Hindlimb muscle (tissue), 1 donor: ENCODE measurements around the gene CDC34. TPM values are rescaled to one million over a fixed set of nuclear protein-coding genes. Genes with fewer than 3 reads are reported as not detected.
"Not testable (repeated sequence)": the region's sequence is repeated elsewhere in the genome, so short reads cannot be mapped to it uniquely, and the experiment has no call there.

Source experiments
- DNase-seq: peaks from one replicate; pipeline ENCODE4 v3.0.0-alpha.2; 2013
- polyA plus RNA-seq: library from polyadenylated mRNA; unstranded; fragments of 120-200 nt; gene quantifications from one replicate; pipeline ENCODE4 v1.2.1, GENCODE V29; 2013; ENCODE audit not compliant: insufficient read length

The CDC34 gene
- polyA plus RNA-seq, 1 donor: 78.5 TPM

DNA sequence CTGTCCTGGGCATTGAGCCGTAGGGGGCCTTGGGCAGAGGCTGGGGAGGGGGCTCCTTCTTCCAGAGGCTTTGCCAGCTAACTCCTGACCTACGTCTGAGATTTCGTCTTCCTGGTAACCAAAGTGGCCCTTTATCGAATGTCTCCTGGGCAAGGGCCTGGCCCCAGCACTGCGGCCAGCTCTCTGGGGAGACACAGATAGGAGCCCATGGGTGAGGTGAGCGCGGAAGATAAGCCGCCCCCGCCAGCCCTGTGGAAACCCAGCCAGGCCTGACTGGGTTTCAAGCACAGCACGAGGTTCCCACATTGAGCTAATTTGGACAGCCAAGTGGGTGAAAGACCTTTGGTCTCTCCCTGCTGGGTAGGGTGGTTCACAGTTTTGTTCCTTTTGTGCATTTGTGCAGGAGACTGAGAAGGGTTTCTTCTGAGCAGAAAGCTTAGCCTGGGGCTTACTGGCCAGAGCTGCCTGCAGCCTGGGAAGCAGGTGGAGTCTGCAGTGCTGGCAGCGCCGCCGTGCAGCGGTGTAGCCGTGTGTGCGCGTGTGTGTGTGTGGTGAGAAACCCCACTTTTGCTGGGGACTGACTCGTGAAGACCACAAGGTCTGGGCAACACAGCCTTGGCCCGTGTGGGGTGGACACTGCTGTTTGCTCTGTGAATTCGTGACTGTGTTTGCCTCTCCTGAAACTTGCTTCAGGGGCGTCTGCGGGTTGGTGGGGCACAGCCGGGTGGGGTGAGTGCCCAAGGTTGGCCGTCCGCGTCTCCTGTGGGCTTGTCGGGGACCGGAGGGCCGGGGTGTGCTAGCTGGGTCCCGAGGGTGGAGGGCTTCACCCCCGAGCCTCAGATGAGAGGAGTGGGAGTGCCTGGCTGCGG lies 43.3 kb downstream of the CDC34 start:
- no peak for DNase-seq

DNA sequence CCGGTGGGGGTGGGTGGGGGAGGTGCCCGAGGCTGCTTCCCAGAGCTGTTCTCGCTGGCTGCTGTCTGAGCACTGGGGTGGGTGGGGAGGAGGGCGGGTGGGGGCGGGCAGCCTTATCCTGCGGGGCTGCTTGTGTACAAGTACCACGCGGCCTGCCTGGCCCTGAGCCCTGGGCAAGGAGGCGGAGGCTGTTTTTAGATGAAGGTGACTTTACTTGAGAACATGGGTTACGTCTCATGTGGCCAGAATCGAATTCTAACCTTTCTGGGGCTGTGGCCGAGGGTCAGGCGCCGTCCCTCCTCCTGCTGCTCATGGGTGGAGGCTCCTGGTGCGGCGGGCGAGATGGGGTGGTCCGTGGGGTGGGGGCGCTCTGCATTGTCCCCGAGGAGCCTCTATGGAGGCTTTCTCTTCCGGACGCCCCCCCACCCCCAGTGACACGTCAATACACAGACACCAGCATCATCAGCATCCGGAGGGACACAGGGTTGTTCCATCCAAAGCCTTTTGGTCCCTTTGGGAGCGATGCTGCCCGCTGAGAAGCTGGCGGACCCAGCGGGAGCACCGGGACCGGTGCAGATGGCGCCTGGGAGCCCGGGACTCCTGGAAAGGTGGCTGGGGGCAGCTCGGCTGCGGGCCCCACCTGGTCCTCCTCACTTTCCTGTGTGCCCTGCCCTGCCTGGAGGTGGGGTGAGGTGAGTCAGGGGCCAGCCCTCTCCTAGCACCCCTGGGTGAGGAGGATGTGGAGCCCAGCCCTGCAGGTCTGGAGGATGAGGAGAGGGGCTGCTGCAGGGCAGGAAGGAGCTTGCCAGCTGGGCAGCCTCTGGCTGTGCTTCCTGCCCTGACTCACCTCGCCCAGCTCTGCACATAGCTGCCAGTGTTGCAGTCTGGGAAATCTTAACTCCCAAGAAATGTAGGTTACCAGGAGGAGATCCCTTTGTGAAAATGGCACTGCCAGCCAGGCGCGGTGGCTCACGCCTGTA lies 44.3 kb downstream of the CDC34 start:
- no peak for DNase-seq

DNA sequence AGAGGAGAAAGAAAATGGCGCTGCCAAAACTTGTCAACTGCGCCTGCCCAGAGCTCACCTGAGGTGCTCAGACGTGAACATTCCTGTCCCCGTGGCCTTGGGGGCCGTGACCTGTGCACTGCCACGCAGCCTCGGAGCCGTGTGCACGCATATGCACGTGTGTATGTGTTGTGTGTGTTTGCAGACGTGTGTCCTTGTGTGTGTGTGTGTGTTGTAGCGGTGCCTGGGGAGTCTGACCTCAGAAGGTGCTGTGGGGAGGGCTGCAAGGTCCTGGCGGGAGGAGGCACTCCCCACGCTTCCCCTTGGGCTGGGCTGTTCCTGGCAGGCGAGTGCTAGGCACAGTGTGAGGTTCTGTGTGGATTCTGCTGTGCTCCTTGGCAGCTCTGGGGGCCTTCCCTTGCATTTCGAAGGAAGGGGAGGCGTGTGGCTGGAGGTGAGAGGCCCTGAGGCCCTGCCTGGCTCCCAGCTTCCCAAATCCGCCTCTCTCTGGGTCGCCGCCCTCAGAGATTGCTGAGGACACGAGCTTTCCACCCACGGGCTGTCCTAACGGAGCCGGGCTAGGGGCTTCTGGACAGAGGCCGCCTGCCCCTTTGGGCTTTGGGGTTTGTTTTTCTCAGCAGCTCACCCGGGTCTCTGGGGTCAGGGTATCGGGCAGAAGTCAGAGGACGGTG lies 45.3 kb downstream of the CDC34 start:
- no peak for DNase-seq

DNA sequence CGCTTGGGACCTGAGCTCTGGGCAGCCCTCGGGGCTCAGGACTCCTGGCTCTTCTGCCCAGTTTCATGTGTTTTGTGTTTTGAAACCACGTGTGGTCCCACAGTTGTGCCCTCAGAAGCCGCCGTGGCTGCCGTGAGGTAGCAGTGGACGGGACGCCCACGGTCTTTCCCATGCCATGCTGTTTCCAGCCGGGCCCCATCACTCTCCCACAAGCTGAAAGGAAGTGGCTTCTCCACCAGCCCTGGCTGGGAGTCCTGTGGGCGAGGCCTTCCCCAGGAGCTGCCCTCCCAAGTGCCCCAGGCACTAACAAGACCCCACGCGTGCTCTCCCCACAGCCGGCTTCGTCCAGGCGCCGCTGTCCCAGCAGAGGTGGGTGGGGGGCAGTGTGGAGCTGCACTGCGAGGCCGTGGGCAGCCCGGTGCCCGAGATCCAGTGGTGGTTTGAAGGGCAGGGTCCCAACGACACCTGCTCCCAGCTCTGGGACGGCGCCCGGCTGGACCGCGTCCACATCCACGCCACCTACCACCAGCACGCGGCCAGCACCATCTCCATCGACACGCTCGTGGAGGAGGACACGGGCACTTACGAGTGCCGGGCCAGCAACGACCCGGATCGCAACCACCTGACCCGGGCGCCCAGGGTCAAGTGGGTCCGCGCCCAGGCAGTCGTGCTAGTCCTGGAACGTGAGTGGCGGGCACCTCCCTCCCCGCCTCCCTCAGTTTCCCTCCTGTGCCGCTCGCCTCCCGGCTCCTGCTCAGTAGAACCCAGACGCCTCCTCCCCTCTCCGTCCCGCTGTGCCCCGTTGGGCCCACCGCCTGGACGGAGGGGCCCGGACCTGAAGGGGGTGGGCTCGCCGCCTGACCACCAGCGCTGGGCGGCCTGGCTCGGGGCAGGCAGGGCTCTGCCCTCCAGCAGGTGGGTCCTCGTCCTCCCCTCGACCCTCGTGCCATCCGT lies 46.2 kb downstream of the CDC34 start:
- no peak for DNase-seq

DNA sequence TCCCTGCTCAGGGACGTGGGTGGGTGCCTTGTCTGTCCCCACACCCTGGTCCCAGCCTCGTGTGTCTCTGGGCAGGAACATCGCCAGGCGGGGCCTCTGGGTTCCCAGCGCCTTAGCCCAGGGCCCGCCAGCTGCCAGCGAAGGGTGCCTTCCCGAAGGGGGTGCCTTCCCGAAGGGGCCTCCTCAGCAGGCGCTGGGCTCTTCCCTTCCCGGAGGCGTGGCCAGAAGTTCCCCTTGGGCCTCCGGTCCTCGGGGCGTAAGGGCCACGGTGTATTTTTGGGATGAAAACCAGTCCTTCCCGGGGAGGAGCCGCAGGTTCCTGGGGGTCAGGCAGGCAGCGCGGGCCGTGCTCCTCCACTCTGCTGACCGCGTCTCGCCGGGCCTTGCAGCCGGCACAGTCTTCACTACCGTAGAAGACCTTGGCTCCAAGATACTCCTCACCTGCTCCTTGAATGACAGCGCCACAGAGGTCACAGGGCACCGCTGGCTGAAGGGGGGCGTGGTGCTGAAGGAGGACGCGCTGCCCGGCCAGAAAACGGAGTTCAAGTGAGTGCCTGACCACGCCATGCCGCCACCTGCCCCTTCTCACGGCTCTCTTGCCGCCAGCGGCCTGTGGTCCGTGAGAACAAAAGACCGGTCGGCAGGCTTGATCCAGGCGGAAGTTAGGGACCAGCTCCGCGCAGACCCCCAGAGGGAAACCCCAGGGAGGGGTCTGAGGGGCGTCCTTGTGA lies 47.7 kb downstream of the CDC34 start:
- no peak for DNase-seq

DNA sequence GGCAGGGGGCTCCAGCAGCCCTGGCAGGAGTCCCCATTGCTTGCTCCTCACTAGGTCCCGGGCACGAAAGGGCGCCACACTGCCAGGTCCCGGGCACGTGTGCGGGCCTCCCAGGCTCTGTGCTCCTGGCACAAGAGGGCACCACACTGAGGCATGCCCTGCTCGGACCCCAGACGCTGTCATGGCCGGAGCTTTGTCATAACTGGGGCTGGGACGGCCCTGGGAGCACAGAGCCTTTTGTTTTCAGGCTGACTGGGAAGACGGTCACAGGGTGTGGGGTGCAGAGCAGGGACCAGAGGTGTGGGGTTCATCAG lies 48.2 kb downstream of the CDC34 start:
- DNase-seq: no peak

DNA sequence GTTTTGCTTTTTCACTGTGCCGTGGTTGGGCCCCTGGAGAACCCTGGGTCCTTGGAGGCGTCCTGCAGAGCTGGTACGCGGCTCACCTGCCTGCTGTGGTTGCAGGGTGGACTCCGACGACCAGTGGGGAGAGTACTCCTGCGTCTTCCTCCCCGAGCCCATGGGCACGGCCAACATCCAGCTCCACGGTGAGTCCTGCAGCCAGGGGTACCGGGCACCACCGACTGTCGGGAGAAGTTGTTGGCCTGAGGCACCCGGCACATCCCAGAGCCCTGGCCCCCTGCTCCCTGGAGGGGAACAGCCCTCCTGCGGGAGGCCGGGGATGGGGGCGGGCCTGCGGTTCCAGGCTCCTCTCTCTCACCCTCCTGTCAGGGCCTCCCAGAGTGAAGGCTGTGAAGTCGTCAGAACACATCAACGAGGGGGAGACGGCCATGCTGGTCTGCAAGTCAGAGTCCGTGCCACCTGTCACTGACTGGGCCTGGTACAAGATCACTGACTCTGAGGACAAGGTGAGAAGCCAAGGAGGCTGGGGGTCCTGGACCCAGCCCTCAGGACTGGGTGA lies 48.8 kb downstream of the CDC34 start:
- no peak for DNase-seq

DNA sequence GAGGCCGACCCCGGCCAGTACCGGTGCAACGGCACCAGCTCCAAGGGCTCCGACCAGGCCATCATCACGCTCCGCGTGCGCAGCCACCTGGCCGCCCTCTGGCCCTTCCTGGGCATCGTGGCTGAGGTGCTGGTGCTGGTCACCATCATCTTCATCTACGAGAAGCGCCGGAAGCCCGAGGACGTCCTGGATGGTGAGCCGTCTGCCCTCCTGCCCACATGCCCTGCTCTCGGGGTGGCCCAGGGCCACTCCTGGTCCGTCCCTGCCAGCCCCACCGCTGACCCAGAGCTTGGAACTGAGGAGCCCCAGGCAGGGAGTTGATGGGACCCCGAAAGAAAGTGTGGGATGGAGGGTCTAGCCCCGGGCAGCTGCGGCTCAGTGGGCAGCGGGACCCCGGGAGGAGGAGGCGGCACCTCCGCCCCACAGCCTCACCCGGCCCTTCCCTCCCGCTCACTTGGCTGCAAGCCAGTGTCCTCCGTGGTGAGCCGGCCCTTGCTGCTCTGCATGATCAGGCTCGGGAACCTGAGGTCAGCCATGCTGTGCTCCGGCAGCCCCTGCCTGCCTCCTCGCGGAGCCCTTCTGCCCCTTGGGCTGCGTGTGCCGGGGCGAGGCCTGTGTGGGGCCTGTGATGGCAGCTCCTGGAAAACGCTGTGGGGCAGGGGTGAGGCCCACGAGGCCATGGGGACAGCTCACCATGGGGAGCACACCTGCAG lies 50.0 kb downstream of the CDC34 start:
- no peak for DNase-seq

DNA sequence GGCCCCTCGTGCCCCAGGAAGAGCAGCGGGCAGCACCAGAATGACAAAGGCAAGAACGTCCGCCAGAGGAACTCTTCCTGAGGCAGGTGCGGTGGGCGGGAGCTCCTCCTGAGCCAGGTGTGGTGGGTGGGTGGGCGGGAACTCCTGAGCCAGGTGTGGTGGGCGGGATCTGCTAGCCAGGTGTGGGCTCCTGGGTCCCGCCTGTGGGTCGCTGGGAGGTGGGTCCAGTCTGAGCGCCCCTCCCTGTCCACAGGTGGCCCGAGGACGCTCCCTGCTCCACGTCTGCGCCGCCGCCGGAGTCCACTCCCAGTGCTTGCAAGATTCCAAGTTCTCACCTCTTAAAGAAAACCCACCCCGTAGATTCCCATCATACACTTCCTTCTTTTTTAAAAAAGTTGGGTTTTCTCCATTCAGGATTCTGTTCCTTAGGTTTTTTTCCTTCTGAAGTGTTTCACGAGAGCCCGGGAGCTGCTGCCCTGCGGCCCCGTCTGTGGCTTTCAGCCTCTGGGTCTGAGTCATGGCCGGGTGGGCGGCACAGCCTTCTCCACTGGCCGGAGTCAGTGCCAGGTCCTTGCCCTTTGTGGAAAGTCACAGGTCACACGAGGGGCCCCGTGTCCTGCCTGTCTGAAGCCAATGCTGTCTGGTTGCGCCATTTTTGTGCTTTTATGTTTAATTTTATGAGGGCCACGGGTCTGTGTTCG lies 51.1 kb downstream of the CDC34 start:
- DNase-seq: no peak

DNA sequence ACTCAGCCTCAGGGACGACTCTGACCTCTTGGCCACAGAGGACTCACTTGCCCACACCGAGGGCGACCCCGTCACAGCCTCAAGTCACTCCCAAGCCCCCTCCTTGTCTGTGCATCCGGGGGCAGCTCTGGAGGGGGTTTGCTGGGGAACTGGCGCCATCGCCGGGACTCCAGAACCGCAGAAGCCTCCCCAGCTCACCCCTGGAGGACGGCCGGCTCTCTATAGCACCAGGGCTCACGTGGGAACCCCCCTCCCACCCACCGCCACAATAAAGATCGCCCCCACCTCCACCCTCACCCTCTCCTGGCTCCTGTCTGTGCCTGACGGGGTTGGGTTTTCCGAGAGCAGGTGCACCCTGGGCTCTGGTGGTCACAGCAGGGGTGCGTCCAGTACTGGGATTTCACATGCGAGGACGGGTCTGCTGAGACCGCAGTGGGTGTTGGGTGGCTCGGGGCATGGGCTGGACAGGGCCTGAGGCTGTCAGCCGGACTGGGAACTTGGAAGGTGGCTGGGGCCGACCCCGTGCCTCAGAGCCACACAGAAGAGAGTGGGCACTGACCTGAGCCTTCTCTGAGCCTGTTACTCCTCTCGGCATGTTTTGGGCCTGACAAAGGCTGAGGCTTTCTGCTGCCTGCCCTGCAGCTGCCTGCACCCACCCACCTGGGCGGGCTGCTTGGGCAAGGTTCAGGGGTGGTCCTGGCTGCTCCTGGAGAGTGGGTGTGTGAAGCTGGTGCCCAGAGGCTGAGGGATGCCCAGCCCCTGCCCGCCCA lies 51.8 kb downstream of the CDC34 start:
- no peak for DNase-seq

DNA sequence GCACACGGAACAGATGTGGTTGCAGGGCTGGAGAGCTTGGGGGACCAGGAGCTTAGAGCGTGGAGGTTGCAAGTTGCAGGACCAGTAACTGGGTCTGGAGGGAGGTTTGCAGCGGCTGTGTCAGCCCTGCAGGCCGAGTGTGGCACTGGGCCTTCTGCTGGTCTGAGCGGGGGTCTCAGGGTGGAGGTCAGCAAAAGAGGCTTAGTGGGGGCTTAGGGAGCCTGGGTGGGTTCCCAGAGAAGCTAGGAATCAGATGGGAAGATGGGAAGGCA lies 52.3 kb downstream of the CDC34 start:
- no peak for DNase-seq

DNA sequence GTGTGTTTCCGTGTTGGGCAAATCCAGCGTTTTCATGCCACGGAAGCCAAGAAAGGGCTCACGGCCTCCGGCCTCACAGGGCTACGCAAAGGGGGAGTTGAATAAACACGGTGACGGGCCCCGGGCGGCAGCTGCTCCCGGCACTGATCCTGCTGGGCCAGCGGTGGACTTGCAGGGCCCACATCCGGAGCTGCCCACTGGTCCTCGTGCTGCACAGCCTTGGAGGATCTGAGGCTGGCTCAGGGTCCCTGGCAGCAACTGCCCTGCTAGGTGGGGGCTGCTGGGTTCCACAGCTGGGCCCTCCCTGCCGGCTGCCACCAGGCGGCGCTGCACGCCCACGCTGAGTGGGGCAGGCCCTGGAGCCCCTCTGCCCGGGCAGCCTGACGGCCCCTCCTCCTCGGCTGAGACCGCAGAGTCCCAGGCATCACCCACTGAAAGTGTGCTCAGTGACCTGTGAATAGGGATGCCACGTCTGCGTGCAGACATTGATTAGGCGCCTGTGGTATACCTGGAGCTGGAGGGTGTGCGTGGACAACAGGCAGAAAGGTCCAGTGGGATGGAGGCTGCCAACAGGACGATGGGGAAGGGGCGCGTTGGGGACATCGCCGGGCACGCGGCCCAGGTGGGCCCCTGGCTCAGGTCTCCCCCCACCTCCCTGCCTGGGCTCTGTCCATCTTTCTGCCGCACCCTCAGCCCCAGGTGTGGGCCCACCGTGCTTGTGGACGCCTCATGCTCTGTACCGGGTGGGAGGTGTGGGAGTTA lies 52.9 kb downstream of the CDC34 start:
- DNase-seq: no peak

DNA sequence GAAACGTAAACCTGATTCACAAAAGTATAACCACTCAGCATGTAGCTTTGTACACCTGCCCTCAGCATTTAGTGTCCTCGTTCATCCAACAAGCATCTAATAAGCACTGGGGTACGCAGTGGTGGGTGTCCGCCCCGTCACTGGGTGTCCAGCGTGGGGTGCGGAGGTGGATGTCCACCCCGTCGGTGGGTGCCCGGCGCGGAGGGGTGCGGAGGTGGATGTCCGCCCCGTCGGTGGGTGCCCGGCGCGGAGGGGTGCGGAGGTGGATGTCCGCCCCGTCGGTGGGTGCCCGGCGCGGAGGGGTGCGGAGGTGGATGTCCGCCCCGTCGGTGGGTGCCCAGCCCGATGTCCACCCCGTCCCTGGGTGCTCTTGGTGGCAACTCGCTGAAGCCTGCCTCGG lies 53.6 kb downstream of the CDC34 start:
- not testable (repeated sequence) for DNase-seq

DNA sequence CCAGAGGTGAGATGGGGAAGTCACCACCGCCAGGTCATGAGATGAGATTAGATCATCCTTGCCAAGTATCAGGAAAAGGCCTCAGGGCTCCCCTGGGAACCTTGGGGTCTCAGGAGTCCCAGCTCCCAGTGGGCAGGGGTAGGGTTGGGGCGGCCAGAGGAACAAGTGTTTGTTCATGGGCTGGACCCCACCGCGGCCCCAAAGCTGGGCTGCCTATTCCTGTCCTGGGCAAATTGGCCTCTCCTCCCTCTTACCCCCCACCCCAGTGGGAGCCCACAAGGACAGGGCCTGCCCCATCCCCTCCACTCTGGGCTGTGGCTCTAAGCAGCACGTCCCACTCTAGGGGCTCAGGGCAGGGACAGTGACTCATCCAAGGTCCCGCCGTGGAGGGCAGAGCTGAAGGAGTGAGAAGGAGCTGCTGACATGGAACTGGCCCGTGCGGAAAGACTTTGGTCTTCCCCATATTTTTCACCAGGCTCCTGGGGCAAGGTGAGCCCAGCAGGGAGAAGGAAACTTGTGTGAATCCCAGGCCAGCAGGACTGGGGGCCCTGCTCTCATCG lies 54.1 kb downstream of the CDC34 start:
- DNase-seq: no peak

DNA sequence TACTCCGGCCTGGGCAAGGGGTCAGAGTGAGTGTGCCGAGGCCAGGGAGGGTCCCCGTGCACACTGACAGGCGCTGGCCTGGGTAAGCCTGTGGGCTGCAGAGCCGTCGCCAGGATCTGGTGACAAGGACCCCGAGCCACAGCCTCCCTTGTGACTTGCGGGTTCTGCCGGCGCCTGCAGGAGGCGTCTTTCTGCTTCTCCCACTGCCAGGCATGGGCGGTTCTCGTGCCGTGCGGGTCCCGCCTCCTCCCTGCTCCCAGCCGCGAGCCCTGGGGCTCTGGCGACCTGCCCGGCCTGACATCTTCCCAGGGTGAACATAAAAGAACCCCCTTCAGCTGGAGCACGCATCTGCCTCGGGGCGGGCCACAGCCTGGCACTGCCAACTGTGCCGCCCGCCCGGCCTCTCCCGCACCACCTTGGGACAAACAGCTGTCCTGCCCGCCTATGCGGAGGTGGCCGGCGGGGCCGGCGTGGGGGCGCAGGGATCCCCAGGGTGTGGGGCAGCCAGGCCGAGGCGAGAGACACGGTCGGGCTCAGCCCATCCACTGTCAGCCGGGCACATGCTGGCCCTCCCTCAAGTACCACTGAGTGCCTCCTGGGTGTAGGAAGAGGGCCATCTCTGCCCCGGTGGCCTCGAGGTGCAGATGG lies 56.7 kb downstream of the CDC34 start:
- DNase-seq: no peak

DNA sequence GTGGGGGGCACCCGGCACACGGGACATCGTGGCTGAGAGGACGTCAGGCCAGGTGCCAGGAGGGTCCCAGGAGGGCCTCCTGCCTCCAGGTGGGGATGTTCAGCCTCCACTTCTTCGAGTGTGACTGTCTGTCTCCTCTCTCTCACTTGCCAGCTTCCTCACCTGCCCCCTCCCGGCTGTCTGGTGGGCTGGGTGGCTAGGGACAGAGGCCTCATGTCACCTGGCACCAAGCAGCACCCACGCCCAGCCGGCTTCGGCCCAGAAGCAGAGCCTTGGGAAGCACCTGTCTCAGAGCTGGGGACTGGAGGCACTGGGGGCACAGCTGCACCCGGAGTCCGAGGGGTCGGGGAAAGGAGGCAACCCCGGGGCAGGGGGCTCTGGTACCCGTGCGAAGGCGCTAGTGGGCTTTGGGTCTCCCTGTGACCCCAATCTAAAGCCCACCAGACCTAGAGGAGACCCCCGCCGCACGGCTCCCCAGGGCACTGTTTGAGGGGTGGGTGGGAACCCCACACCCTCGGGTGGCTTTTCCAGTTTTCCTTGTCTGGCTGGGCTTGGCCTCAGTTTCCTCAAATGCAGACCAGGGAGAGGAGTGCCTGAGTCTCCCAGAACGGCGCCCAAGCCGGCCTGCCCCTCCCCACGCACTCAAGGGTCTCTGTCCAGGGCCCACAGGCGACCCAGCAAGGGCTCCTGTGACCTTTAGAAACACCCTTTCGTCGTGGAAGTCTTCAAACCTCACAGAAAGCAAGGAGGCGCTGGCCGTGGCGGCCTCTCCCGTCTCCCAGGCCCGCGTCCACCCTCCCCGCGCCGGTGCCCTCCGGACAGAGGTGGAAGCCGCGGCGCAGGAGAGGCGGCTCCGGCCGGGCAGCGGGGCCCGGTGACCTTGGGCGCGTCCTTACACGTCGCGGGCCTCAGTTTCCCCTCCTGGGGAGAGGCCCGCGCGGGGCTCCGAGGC lies 57.5 kb downstream of the CDC34 start:
- DNase-seq: no peak
